Measurements from ENCODE around the gene CFAP46. TPM values are rescaled to one million over a fixed set of nuclear protein-coding genes. Genes with fewer than 3 reads are reported as not detected.

The CFAP46 gene
- total RNA-seq, 3 donors from 2014 or later (not counting 1 experiment from before 2014, with no cell fraction given) = 0.35 TPM; not detected in 2

- H3K27me3 Mint-ChIP-seq (ENCODE audit: low read depth in 2 of 2) = peaks cover 8 to 10% of the 10 kb centered on the region in 2 donors
- Histone ChIP-seq H3K36me3 (ENCODE audit: control insufficient read depth, insufficient read depth, low read length) (no peaks in the 10 kb centered on the region), H3K4me3 (ENCODE audit: low read length) (no peak overlapping the region), H3K4me1 (ENCODE audit: control insufficient read depth, insufficient read depth, low read length) (peaks cover 3% of the 10 kb centered on the region), H3K9me3 (ENCODE audit: control insufficient read depth, insufficient read depth, low read length) (no peaks in the 10 kb centered on the region), H3K27ac (ENCODE audit: low read length) (no peak overlapping the region), H3K27me3 (ENCODE audit: control insufficient read depth, insufficient read depth, low read length) (peaks cover 4% of the 10 kb centered on the region)
- DNase-seq (no peak), ATAC-seq (no peak)
- intact Hi-C loops (cut with micrococcal nuclease) = no loop called here
- TF ChIP-seq, protein P1, sequence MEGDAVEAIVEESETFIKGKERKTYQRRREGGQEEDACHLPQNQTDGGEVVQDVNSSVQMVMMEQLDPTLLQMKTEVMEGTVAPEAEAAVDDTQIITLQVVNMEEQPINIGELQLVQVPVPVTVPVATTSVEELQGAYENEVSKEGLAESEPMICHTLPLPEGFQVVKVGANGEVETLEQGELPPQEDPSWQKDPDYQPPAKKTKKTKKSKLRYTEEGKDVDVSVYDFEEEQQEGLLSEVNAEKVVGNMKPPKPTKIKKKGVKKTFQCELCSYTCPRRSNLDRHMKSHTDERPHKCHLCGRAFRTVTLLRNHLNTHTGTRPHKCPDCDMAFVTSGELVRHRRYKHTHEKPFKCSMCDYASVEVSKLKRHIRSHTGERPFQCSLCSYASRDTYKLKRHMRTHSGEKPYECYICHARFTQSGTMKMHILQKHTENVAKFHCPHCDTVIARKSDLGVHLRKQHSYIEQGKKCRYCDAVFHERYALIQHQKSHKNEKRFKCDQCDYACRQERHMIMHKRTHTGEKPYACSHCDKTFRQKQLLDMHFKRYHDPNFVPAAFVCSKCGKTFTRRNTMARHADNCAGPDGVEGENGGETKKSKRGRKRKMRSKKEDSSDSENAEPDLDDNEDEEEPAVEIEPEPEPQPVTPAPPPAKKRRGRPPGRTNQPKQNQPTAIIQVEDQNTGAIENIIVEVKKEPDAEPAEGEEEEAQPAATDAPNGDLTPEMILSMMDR (IDR thresholded peaks at IDR 0.05) = no peak
- H3K9me3 Mint-ChIP-seq = no peaks in the 10 kb centered on the region
- H3K27ac Mint-ChIP-seq = no peak overlapping the region
- 3% methylated on average over 80 of the region's 80 CpGs for WGBS (ENCODE audit: insufficient coverage)
- H3K36me3 Mint-ChIP-seq = no peaks in the 10 kb centered on the region
- H3K4me3 Mint-ChIP-seq = no peak overlapping the region
- H3K4me1 Mint-ChIP-seq = no peaks in the 10 kb centered on the region
Measured at GRCh38 chr10:132787495-132788179, 154.7 kb downstream of the CFAP46 start.

GRCh38 chr10:132786884-132787494 is 155.4 kb downstream of the CFAP46 start:
- Histone ChIP-seq H3K4me1 (ENCODE audit: control insufficient read depth, insufficient read depth, low read length) (peaks cover 3% of the 10 kb centered on the region), H3K36me3 (ENCODE audit: control insufficient read depth, insufficient read depth, low read length) (peaks cover 2% of the 10 kb centered on the region), H3K27ac (ENCODE audit: low read length) (no peak overlapping the region), H3K9me3 (ENCODE audit: control insufficient read depth, insufficient read depth, low read length) (no peaks in the 10 kb centered on the region), H3K4me3 (ENCODE audit: low read length) (no peak overlapping the region), H3K27me3 (ENCODE audit: control insufficient read depth, insufficient read depth, low read length) (peaks cover 4% of the 10 kb centered on the region)
- TF ChIP-seq, protein P1 (IDR thresholded peaks at IDR 0.05) = no peak
- Mint-ChIP-seq H3K4me3 (no peak overlapping the region), H3K9me3 (no peaks in the 10 kb centered on the region), H3K36me3 (no peaks in the 10 kb centered on the region), H3K4me1 (no peaks in the 10 kb centered on the region), H3K27ac (no peak overlapping the region), H3K27me3 (ENCODE audit: low read depth in 2 of 2) (peaks cover 8 to 10% of the 10 kb centered on the region in 2 donors)
- WGBS (ENCODE audit: insufficient coverage) = 4% methylated on average over 80 of the region's 80 CpGs
- intact Hi-C loops (cut with micrococcal nuclease) = no loop called here
- ATAC-seq (no peak), DNase-seq (no peak)

DNA sequence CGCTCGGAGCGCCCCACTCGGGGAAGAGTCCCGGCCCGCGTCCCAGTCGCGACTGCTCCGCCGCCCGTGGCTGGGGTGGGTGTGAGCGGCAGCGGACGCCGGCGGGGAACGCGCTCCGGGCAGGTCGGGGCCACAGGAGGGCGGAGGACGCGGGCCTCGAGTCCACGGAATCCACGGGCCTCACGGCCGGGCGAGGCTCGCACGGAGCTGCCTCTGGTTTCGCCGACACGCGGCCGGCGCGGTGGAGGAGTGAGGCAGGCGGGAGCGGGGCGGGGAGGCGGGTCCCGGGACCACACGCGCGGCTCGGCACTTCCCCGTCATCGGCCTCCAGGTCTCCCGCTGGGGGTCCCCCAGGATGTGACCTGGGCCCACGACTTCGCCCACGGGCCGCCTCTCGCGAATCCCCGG is 155.9 kb downstream of the CFAP46 start:
- Mint-ChIP-seq H3K4me3 (no peak overlapping the region), H3K36me3 (no peaks in the 10 kb centered on the region), H3K27ac (no peak overlapping the region), H3K4me1 (no peaks in the 10 kb centered on the region), H3K27me3 (ENCODE audit: low read depth in 2 of 2) (peaks cover 8 to 10% of the 10 kb centered on the region in 2 donors), H3K9me3 (no peaks in the 10 kb centered on the region)
- peaks cover 4% of the 10 kb centered on the region for H3K36me3 ChIP-seq (ENCODE audit: control insufficient read depth, insufficient read depth, low read length)
- peaks cover 3% of the 10 kb centered on the region for H3K4me1 ChIP-seq (ENCODE audit: control insufficient read depth, insufficient read depth, low read length)
- intact Hi-C loops (cut with micrococcal nuclease) = no loop called here
- 13% methylated on average over 58 of the region's 58 CpGs for WGBS (ENCODE audit: insufficient coverage)
- TF ChIP-seq, protein P1 (IDR thresholded peaks at IDR 0.05) = no peak
- H3K9me3 ChIP-seq (ENCODE audit: control insufficient read depth, insufficient read depth, low read length) = no peaks in the 10 kb centered on the region
- DNase-seq (no peak), ATAC-seq (no peak)
- no peak overlapping the region for H3K4me3 ChIP-seq (ENCODE audit: low read length)
- H3K27ac ChIP-seq (ENCODE audit: low read length) = no peak overlapping the region
- H3K27me3 ChIP-seq (ENCODE audit: control insufficient read depth, insufficient read depth, low read length) = peaks cover 4% of the 10 kb centered on the region

Measured in natural killer cell (primary cell).